ENCODE measurements around the gene G6PD.

GRCh38 chrX:154495472-154495922 lies 51.1 kb downstream of the G6PD start:
- TF ChIP-seq ZFX (IDR thresholded peaks at IDR 0.05; ENCODE audit: borderline replicate concordance): no peak
- TF ChIP-seq CTCF (IDR thresholded peaks at IDR 0.05): no peak
